Myocyte (in vitro differentiated cells): ENCODE results near the gene LILRB4. TPM values are rescaled to one million over a fixed set of nuclear protein-coding genes. Genes with fewer than 3 reads are reported as not detected.
"Not testable (repeated sequence)": the region's sequence is repeated elsewhere in the genome, so short reads cannot be mapped to it uniquely, and the experiment has no call there.

ENCODE experiments used
- DNase-seq: peaks from one replicate; pipeline ENCODE4 v3.0.0-alpha.2; 2012; ENCODE audit warnings: low read depth
- total RNA-seq: library from RNA; depleted of rRNA; stranded (reverse); fragments of >200 nt; gene quantifications from 2 replicates; pipeline ENCODE4 v1.2.3, GENCODE V29; 2014

LILRB4 gene
- total RNA-seq, 1 donor from 2014 or later: not detected

DNA sequence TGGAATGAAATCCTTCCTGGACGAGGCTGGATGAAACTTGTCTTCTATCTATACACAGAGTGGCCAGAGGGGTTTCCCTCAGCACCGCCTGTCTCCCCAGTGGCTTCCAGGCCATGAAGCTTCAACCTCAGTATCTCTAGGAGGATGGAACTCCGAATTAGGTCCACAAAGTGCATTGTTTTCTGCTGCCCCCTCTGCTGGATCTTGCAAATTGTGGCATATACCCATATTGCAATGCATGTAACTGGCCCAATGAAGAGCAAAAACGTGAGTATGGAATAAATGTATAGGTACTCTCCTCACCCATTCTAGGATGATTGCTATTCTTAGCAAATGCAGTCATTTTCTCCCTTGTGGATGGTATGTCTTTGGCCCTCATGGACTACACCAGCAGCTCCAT lies 14.7 kb upstream of the LILRB4 start:
- no peak for DNase-seq

DNA sequence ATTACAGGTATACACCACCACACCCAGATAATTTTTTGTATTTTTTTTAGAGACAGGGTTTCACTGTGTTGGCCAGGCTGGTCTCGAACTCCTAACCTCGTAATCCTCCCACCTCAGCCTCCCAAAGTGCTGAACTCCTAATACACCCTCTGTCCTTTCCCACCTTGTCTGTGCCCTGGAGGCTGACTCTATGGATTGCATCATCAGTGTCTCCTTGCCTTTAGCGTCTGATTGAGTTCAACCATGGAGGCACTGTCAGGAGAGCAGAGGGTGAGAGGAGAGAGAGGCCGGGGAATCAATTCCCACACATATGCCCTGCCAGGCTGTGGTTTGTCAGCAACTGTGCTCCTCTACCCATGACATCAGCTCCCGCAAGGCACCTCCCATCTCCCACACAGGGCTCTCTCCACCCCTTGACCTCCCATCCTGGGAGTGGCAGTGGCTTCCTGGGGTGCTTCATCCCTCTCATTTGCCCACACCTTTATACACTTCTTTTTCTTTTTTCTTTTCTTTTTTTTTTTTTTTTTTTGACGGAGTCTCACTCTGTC lies 12.6 kb upstream of the LILRB4 start:
- no peak for DNase-seq

DNA sequence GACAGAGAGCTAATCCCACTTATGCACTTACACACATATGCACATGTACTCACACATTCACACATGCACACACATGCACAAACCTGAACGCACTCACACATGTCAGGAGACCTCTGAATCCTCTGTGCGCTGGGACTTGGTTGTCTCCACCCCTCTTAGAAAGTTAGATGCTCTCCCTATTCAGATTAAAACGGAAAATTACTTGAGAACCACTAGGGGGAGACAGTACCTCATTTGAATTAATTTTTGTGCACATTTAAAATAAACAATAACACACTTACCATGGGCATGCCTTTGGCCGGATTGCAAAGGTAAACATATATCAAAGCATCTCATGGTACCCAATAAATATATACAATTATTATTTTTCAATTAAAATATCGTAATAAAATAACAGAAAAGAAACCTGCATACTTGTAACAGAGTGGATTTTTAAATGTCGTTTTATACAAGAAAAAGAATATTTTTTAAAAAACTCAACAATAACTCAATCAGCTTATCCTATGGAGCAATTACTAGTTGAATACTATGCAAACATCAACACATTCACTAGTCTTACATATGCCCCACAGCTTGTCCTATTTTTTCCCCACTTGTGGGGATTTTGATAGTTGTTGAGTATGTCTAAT lies 9.5 kb upstream of the LILRB4 start:
- DNase-seq: peak; percentile 30

DNA sequence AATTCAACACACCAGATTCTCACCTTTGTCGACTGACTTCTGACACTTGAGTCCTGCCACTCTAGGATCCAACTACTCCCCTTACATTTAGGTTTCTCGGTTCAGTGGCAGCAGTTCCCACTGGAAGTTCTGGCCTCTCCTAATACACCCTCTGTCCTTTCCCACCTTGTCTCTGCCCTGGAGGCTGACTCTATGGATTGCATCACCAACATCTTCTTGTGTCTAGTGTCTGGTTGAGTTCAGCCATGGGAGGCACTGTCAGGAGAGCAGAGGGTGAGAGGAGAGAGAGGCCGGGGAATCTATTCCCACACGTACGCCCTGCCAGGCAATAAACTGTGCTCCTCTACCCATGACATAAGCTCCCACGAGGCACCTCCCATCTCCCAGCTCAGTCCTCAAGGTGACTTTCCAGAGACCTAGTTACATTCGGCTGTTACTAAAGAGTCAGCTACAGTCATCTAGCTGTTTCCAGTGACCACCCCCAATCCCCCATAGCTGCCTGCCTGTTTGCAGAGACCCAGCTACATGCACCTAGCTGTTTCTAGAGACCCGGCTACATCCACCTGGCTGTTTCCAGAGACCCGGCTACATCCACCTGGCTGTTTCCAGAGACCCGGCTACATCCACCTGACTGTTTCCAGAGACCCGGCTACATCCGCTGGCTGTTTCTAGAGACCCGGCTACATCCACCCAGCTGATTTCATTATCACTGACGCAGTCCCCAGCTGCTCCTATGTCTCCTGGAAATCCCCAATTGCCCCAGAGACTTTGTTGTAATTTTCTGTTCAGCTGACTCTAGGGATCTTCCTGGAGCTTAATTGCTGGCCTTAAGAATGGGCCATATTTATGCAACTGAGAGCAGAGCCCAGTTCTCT lies 8.1 kb upstream of the LILRB4 start:
- DNase-seq: no peak

DNA sequence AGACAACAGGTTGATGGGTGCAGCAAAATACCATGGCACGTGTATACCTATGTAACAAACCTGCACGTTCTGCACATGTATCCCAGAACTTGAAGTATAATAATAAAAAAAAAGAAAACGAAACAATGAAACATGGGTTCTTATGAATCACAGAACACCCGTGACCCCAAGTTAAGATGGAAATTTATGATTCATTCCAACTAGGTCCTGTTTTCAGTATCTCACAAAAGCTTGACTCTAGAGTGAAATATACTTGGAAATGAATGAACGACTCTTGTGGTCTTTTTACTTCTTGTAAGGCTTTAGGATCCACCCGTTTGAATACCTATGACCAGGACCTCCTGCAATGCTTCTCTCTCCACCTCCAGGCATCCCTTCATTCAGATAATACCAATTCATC lies 3.5 kb upstream of the LILRB4 start:
- DNase-seq: no peak

DNA sequence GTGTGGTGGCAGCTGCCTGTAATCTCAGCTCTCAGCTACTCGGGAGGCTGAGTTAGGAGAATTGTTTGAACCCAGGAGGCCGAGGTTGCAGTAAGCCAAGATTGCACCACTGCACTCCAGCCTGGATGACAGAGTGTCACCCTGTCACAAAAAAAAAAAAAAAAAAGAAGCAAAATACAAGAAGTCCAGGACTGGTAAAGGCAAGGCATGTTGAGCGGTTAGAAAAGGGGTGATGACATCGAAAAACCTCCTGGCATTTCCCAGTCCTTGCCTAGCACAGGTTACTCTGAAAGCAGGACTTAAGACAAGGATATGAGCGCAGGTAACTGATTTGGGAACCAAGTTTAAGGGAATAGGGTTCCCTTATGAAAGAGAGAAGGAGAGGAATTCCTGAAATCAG lies 2.5 kb upstream of the LILRB4 start:
- DNase-seq: no peak

DNA sequence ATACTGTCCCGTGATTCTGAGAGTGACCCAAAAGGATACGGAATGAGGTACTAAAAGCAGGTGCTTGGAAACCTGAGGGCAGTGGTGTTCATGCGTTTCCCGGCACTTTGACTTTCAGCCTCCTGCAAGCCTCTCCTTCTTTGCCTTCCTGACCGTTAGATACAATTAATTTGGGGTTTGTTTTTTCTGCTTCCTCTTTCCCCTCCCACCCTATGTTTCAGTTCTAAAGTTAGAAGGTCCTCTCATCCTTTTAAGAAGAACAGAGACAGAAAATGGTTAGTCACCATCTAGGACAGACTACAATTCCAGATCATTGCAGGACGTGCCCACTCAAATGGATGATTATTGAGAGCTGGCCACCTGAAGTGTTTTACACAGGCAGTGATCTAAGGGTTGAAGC lies 1.8 kb upstream of the LILRB4 start:
- no peak for DNase-seq

DNA sequence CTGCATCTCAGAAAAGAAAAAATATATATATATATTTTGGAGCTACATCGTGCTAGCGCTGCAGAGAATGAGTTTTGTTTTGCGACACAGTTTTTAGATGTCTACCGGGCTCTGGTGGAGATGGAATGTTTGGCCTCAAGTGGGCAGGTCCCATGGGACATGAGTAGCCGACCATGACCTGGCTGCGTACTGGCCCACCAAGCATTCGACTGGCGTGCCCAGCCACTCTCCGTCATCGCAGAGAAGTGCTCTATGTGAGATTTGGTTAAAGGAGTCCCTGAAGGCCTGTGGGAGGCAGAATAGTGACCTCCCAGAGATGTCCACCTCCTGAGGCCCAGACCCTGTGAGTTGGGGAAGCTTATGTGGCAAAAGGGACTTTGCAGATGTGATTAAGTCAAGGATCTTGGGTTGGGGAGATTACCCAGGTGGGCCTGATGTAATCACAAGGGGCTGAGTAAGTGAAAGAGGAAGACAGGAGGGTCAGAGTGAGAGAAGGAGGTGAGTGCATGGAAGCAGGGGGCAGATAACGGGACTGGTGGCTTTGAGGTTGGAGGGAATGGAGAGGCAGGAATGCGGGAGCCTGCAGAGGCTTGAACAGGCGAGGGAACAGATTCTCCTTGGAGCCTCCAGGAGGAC lies 821 bp upstream of the LILRB4 start:
- DNase-seq: no peak

DNA sequence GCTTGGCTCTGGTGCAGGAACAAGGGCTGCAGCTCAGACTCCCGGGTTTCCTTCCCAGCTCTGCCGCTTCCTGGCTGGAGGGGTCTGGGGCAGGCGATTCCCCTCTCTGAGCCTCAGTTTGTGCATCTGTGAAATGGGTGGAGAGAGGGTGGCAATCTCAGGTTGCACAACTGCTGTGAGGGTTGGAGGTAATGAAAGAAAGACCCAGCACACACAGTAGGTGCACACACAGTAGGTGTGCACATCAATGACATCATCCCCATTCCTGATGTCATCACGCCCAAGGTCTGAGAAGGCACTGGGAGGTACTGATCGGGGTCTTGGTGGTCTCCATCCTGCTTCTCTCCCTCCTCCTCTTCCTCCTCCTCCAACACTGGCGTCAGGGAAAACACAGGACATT lies 2.7 kb downstream of the LILRB4 start:
- DNase-seq: no peak

DNA sequence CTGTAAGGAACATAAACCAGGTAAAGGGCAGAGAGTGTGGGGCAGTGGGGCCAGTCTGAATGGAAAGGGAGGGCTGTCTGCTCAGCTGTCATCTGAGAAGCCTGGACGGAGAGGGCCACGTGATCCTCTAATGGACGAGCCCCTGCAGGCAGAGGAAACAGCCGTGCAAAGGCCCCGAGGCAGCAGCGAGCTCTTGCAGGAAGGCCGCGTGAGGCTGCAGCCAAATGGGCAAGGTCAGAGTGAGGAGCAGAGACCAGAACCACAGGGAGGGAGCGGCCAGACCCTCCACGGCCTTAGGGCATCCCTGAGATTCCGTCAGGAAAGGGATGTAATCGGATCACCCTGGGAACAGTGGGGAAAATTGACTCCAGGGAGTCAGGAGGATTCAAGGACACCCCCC lies 4.4 kb downstream of the LILRB4 start:
- no peak for DNase-seq

DNA sequence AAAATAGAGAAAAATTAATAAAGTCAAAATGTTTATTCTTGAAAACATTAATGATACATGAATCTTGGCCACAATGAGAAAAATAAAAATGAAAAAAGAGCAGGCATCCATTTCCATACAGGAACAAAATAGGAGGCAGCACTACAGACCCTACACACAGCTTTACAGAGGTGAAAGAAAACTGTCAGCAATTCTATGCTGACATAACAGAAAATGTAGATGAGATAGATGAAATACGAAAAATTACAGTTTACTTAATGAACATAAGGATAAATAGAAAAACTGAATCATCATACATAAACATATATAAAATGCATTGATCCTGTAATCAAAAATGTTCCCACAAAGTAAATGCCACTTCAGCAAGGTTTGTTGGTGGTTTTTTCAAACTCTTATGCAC lies 5.6 kb downstream of the LILRB4 start:
- no peak for DNase-seq

DNA sequence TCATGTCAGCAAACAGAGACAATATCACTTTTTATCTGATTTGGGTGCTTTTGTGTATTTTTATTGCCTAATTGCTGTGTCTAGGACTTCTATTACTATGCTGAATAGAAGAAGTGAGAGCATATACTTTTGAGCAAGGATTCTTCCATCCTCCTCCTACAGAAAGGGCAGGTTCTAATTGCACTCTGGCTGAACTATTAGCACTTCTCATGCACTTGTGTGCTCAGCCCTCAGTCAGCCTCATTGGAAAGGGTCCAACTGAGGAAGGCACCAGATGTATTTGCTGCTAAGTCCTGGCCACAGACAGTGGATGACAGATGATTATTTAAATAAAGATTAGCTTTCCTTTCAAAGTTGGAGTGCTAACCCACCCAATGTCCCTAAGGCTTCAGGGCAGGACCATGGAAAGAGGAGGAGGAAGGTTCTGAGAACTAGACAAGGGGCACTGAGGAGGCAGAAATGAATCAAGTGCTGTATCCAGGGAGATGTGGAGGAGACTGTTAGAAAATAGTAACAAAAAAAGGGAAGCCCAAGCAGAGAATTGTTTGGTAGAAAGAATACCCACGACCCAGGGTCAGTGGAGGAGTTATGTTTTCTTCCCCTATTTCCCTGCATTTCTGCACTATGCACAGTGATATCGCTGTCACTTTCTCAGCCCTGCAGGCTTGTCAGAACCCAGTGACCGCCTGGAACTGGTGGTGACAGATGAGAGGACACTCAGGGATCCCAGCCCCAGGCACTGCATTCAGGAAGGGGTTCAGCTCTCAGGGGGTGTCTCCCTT lies 8.0 kb downstream of the LILRB4 start:
- DNase-seq: no peak

DNA sequence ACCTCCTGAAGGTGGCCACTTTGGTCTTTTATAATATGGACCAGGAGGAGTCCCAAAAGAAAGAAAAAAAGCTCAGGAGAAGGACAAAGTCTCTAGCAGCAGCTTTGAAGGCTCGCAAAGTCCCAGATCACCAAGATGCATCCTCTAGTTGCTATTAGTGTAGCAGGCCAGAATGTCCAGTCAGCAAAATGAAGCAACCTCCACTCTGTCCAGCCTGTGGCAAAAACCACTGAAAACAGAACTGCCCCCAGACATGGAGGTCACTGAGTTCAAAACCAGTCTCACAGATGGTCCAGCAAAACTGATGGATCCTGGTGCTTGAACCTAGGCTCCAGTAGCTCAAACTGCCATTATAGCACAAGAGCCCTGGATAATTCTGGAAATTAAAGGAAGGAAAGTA lies 10.4 kb downstream of the LILRB4 start:
- no peak for DNase-seq

DNA sequence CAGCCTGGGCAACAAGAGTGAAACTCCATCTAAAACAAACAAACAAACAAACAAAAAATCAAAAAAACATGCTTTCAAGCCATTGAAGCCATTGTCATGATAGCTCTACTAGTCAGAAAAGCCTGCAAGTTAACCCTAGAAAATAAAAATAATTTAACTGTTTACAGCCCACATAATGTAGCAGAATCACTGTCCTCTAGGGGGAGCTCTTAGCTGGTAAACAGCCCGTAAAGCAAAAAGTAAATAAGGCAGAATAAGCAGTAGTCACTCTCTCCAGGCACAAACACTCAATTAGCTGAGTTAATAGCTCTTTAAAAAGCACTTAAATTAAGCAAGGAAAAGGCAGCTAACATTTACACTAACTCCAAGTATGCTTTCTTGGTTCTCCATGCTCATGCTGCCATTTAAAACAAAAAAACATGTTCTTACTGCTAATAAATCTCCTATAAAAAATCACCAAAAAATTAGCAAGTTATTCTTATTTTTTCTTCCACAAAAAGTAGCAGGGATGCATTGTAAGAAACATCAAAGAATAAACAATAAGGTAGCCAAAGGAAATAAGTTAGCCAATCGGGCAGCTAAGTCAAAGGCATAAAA lies 11.3 kb downstream of the LILRB4 start:
- peak; percentile 45 for DNase-seq

DNA sequence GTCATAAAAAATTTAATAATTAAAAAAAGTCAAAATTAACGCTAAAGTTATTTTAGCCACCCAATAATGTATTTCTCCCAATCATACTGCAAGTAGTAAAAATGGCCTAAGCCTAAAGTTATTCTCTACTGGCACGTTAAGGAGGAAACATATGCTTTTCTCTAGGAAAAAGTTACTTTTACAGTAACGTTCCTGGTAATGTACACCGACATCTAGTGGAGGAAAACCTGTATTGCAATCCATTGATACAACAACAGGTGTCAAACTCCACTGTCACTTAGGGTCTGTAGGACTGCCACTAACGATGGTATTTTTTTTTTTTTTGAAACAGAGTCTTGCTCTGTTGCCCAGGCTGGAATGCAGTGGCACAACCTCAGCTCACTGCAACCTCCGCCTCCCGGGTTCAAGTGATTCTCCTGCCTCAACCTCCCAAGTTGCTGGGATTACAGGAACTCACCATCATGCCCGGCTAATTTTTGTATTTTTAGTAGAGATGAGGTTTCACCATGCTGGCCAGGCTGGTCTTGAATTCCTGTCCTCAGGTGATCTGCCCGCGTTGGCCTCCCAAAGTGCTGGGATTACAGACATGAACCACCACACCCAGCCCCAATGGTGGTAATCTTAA lies 13.5 kb downstream of the LILRB4 start:
- DNase-seq: peak; percentile 60

DNA sequence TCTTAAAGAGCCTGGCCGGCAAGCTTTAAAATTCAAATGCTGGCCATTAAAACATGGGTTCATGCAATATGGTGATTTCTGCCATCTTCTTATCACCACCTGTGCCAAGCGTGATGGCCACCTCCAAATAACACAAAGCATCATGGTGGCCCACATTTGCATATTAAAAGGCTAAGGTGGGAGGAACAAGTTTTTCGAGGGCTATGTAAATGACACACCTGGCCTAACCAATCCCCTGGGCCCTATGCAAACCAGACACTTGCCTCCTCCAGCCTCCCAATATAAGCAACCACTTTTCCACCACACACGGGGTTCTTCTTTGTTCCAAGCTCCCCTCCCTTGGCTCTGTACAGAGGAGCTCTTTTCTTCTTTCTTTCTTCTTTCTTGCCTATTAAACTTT lies 14.4 kb downstream of the LILRB4 start:
- no peak for DNase-seq

DNA sequence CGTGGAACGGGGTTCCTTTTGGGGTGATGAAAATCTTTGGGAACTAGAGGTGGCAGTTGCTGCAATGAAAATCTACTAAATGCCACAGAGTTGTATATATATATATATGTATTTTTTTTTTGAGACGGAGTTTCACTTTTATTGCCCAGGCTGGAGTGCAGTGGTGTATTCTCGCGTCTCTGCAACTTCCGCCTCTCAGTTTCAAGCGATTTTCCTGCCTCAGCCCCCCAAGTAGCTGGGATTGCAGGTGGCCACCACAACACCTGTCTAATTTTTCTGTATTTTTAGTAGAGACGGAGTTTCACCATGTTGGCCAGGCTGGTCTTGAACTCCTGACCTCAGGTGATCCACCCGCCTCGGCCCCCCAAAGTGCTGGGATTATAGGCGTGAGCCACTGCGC lies 18.8 kb downstream of the LILRB4 start:
- not testable (repeated sequence) for DNase-seq

DNA sequence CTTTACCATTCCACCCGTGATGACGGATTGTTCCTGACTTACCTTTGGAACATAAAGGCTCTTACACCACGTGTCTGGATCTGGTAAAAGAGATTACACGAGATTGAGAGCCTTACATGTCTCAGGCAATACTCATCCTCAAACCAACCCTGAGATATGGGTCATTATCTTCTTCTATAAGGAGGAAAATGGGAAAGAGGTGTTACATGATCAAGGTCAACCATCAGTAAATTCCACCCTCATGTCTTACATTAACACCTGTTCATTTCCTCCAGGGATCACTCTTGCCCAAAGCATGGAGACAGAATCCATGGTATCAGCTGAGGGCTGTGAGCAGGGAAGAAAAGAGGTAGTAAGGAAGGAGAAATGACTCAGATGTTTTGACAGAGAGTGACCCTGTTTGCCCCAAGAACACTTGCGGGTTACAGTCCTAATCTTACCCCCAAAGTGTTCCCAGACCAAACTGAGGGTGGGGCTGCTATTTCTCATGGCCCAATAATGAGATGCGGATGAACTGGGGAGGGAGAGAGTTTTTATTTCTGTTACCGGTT lies 19.6 kb downstream of the LILRB4 start:
- DNase-seq: no peak

DNA sequence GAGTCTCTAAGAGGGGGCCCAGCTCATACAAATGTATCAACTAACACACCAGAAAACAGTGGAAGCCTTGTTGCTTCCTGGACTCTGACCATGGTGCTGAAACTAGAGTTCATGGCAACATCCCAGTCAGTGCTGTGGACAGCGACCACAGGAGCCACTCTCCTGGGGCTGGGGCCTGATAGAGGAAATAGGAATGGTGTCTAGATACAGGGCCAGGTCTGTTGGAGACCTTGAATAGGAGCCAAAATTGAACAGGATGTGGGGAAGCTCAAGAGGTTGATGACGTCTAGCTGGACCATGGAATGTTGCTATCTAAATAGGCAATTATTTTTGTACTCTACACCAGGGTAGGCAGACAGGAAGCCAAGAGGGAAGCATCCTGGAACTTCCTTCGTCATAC lies 21.7 kb downstream of the LILRB4 start:
- DNase-seq: peak; percentile 66
